IMR-90 (cell line): ENCODE results near the gene CACNB2. TPM values are rescaled to one million over a fixed set of nuclear protein-coding genes. Genes with fewer than 3 reads are reported as not detected.

Experiments used
- ATAC-seq: fragments of 200-7000 bp; cut with Tn5 transposase; 2 replicates; pipeline ENCODE4 v1.9.1; 2020; ENCODE audit warnings: low read depth, mild to moderate bottlenecking, moderate library complexity
- BruUV-seq: library from RNA; stranded (reverse); fragments of 400-500 nt; replicated peaks from 2 replicates; lab custom pipeline; 2021; lab: Mats Ljungman, UMichigan
- CTCF ChIA-PET: fragments of 300-600 bp; formaldehyde crosslinking; extraction: SDS; loops from one replicate; lab custom pipeline; 2021; ENCODE audit warnings: antibody characterized with exemption; lab: Yijun Ruan, JAX
- POLR2A ChIA-PET: fragments of 300-600 bp; sonication (Branson Sonifier 250); formaldehyde crosslinking; loops from one replicate; lab custom pipeline; 2022; ENCODE audit warnings: antibody characterized with exemption; ENCODE audit not compliant: unreplicated experiment; lab: Charles Lee
- DNase-seq: peaks from one replicate; pipeline ENCODE4 v3.0.0; 2013
- H2AFZ ChIP-seq: replicated peaks from 2 replicates; pipeline ENCODE3; 2013; ENCODE audit warnings: low read length, mild to moderate bottlenecking; ENCODE audit not compliant: poor library complexity
- H2AK5ac ChIP-seq: 2 replicates; pipeline ENCODE4 v1.6.1; 2013; ENCODE audit warnings: low read depth, low read length, inconsistent platforms
- H2AK9ac ChIP-seq: replicated peaks from 2 replicates; pipeline ENCODE3; 2013; ENCODE audit warnings: mild to moderate bottlenecking, low read depth, low read length, moderate library complexity; ENCODE audit not compliant: poor library complexity
- H2BK120ac ChIP-seq: 2 replicates; pipeline ENCODE4 v1.6.1; 2013; ENCODE audit warnings: low read depth, low read length, inconsistent platforms
- H2BK15ac ChIP-seq: 3 replicates; pipeline ENCODE4 v1.6.1; 2013; ENCODE audit warnings: low read depth, low read length, inconsistent platforms
- H2BK20ac ChIP-seq: 2 replicates; pipeline ENCODE4 v1.6.1; 2013; ENCODE audit warnings: low read depth, mild to moderate bottlenecking, inconsistent platforms, low read length, moderate library complexity
- H2BK5ac ChIP-seq: 2 replicates; pipeline ENCODE4 v1.6.1; 2013; ENCODE audit warnings: mild to moderate bottlenecking, low read depth, low read length, inconsistent platforms; ENCODE audit not compliant: poor library complexity, severe bottlenecking
- H3K14ac ChIP-seq: replicated peaks from 2 replicates; pipeline ENCODE4 v1.6.1; 2013; ENCODE audit warnings: low read depth, low read length, inconsistent platforms
- H3K18ac ChIP-seq: 2 replicates; pipeline ENCODE4 v1.6.1; 2013; ENCODE audit warnings: low read depth, low read length, control low read depth
- H3K23ac ChIP-seq: 2 replicates; pipeline ENCODE4 v1.6.1; 2013; ENCODE audit warnings: low read depth, low read length, inconsistent platforms
- H3K27ac ChIP-seq: 2 replicates; pipeline ENCODE4 v1.5.1; 2013; ENCODE audit warnings: mild to moderate bottlenecking, control low read depth, low read length; ENCODE audit not compliant: insufficient read depth
- H3K27me3 ChIP-seq: 2 replicates; pipeline ENCODE4 v1.6.1; 2013; ENCODE audit warnings: low read length; ENCODE audit not compliant: control insufficient read depth, insufficient read depth
- H3K36me3 ChIP-seq: 2 replicates; pipeline ENCODE4 v1.6.1; 2013; ENCODE audit warnings: low read length, mixed read lengths; ENCODE audit not compliant: control insufficient read depth, insufficient read depth
- H3K4ac ChIP-seq: 2 replicates; pipeline ENCODE4 v1.6.1; 2013; ENCODE audit warnings: low read depth, low read length, inconsistent platforms
- H3K4me1 ChIP-seq: 2 replicates; pipeline ENCODE4 v1.6.1; 2013; ENCODE audit warnings: low read length, mixed read lengths; ENCODE audit not compliant: control insufficient read depth, insufficient read depth
- H3K4me2 ChIP-seq: 2 replicates; pipeline ENCODE4 v1.6.1; 2013; ENCODE audit warnings: low read depth, mild to moderate bottlenecking, control low read depth, low read length, moderate library complexity
- H3K4me3 ChIP-seq: 2 replicates; pipeline ENCODE4 v1.5.1; 2013; ENCODE audit warnings: low read depth, mild to moderate bottlenecking, control low read depth, low read length, moderate library complexity; ENCODE audit not compliant: insufficient read depth
- H3K56ac ChIP-seq: 2 replicates; pipeline ENCODE4 v1.6.1; 2013; ENCODE audit warnings: low read length, inconsistent platforms; ENCODE audit not compliant: insufficient read depth; ENCODE audit errors: extremely low read depth
- H3K79me1 ChIP-seq, 2 experiments: 2 replicates each; pipeline ENCODE4 v1.6.1; 2013; ENCODE audit warnings: low read length in 2 of 2, inconsistent platforms in 1 of 2, low read depth in 1 of 2
- H3K9ac ChIP-seq: 2 replicates; pipeline ENCODE4 v1.6.1; 2013; ENCODE audit warnings: low read depth, low read length, control low read depth
- H3K9me1 ChIP-seq: 2 replicates; pipeline ENCODE4 v1.6.1; 2013; ENCODE audit warnings: low read length, inconsistent platforms; ENCODE audit not compliant: insufficient read depth
- H3K9me3 ChIP-seq: 2 replicates; pipeline ENCODE4 v1.6.1; 2013; ENCODE audit warnings: low read length; ENCODE audit not compliant: control insufficient read depth, insufficient read depth
- H4K20me1 ChIP-seq: 2 replicates; pipeline ENCODE4 v1.6.1; 2013; ENCODE audit warnings: low read length, inconsistent platforms; ENCODE audit not compliant: insufficient read depth
- H4K5ac ChIP-seq: 2 replicates; pipeline ENCODE4 v1.6.1; 2013; ENCODE audit warnings: mild to moderate bottlenecking, low read depth, low read length, control low read depth
- H4K8ac ChIP-seq, 2 experiments: 2 replicates each; pipeline ENCODE4 v1.6.1; 2013; ENCODE audit warnings: low read depth in 2 of 2, low read length in 2 of 2, control low read depth in 1 of 2, inconsistent platforms in 1 of 2
- H4K91ac ChIP-seq: 2 replicates; pipeline ENCODE4 v1.6.1; 2013; ENCODE audit warnings: low read depth, low read length, inconsistent platforms; ENCODE audit not compliant: insufficient read depth
- BHLHE40 ChIP-seq: fragments of 150-350 bp; IDR thresholded peaks from 2 replicates; pipeline ENCODE4 v1.6.1; 2016; ENCODE audit warnings: mild to moderate bottlenecking, low read depth, low read length
- CEBPB ChIP-seq: IDR thresholded peaks from 2 replicates; pipeline ENCODE4 v1.6.1; 2012; ENCODE audit warnings: low read depth, low read length, improper control_type of control experiment
- CHD1 ChIP-seq: IDR thresholded peaks from 2 replicates; pipeline ENCODE4 v1.6.1; 2012; ENCODE audit warnings: low read depth, low read length, improper control_type of control experiment
- CTCF ChIP-seq: conservative IDR thresholded peaks from 2 replicates; pipeline ENCODE4 v1.5.1; 2012; ENCODE audit warnings: mild to moderate bottlenecking, low read depth, low read length, improper control_type of control experiment
- FOS ChIP-seq: fragments of 150-350 bp; IDR thresholded peaks from 2 replicates; pipeline ENCODE4 v1.6.1; 2016; ENCODE audit warnings: low read depth, low read length
- MAFK ChIP-seq: IDR thresholded peaks from 2 replicates; pipeline ENCODE4 v1.6.1; 2012; ENCODE audit warnings: low read depth, low read length, improper control_type of control experiment
- MAZ ChIP-seq: IDR thresholded peaks from 2 replicates; pipeline ENCODE4 v1.6.1; 2012; ENCODE audit warnings: low read depth, mild to moderate bottlenecking, low read length, improper control_type of control experiment, moderate library complexity, borderline replicate concordance
- MXI1 ChIP-seq: IDR thresholded peaks from 2 replicates; pipeline ENCODE4 v1.6.1; 2012; ENCODE audit warnings: low read depth, mild to moderate bottlenecking, low read length, moderate library complexity, borderline replicate concordance
- NFE2L2 ChIP-seq: fragments of 150-350 bp; IDR thresholded peaks from 2 replicates; pipeline ENCODE4 v1.6.1; 2016; ENCODE audit warnings: low read depth, mild to moderate bottlenecking, low read length
- POLR2A ChIP-seq: IDR thresholded peaks from 2 replicates; pipeline ENCODE4 v1.6.1; 2012; ENCODE audit warnings: mild to moderate bottlenecking, low read depth, low read length
- RAD21 ChIP-seq: IDR thresholded peaks from 2 replicates; pipeline ENCODE4 v1.6.1; 2012; ENCODE audit warnings: low read length, improper control_type of control experiment
- RCOR1 ChIP-seq: IDR thresholded peaks from 2 replicates; pipeline ENCODE4 v1.6.1; 2012; ENCODE audit warnings: mild to moderate bottlenecking, low read length, improper control_type of control experiment; ENCODE audit not compliant: insufficient replicate concordance
- RFX5 ChIP-seq: IDR thresholded peaks from 2 replicates; pipeline ENCODE4 v1.8.0; 2012; ENCODE audit warnings: low read depth, mild to moderate bottlenecking, low read length, moderate library complexity
- SMC3 ChIP-seq: fragments of 150-350 bp; IDR thresholded peaks from 2 replicates; pipeline ENCODE4 v1.6.1; 2016; ENCODE audit warnings: low read depth, mild to moderate bottlenecking, antibody characterized with exemption, low read length, moderate library complexity
- WGBS, 2 experiments: methylation state at CpG; one replicate each; pipeline versions ENCODE4 v1.1.5 to v1.1.7; 2013; ENCODE audit warnings: missing lambda C conversion rate in 2 of 2; ENCODE audit not compliant: insufficient read length in 1 of 2; ENCODE audit errors: extremely low coverage in 2 of 2; 5-methylcytosine and 5-hydroxymethylcytosine counted together
- dilution Hi-C: fragments of 300-500 bp; cut with HindIII; formaldehyde crosslinking; loops from one replicate; pipeline ENCODE4 v1.14.3; 2018; ENCODE audit warnings: low sequenced_read_pairs; ENCODE audit not compliant: unreplicated experiment
- in situ Hi-C: fragments of 300-500 bp; cut with MboI; formaldehyde crosslinking; loops from 3 replicates; pipeline ENCODE4 v1.14.3; 2019; ENCODE audit warnings: low sequenced_read_pairs, inconsistent platforms, mixed read lengths
- intact Hi-C: fragments of 100-400 bp; cut with micrococcal nuclease; formaldehyde crosslinking; loops from 2 replicates; pipeline ENCODE4 v1.10.0; 2022
- polyA plus RNA-seq, 3 experiments: library from polyadenylated mRNA; depleted of rRNA; stranded (reverse); fragments of >200 nt; gene quantifications; 2 replicates each; pipeline ENCODE4 v1.2.3, GENCODE V29; 2012; ENCODE audit warnings: low replicate concordance in 1 of 3
- total RNA-seq: library from RNA; depleted of rRNA; stranded (reverse); fragments of >200 nt; gene quantifications from 2 replicates; pipeline ENCODE4 v1.2.3, GENCODE V29; 2012
- TF ChIP-seq, protein P1 (sequence below): fragments of 150-350 bp; IDR thresholded peaks from 2 replicates; pipeline ENCODE4 v1.6.1; 2017; ENCODE audit warnings: mild to moderate bottlenecking, antibody characterized with exemption, low read length, low read depth
- TF ChIP-seq, protein P2 (sequence below): fragments of 150-350 bp; IDR thresholded peaks from 2 replicates; pipeline ENCODE4 v1.6.1; 2016; ENCODE audit warnings: low read depth, mild to moderate bottlenecking, low read length, moderate library complexity, borderline replicate concordance

CACNB2 gene
- total and polyA plus RNA-seq, 2 of the 4 experiments (the other 2 are of a cell fraction): 0.36 TPM

DNA sequence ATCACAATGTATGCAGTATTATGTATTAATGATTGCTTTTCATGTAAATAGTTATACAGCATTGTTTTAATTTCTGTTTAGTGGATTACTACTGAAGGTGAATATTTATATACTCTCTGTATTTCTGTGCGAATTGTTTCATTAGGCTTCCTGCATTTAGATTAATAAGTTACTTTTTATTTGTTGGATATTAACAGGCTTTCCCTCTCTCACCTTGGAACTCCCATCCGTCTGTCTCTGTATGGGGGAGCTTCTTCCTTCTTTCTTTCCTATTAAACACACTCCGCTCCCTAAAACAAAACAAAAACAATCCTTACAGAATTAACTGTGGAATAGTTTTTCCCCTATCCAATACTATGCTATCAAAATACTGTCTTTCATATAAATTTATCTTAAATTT is 205.1 kb downstream of the CACNB2 start:
- H3K9ac ChIP-seq: no peak overlapping the region
- intact Hi-C loops (loop anchor here (10.0 kb wide), 1 partner anchor 179 kb away; no protein-coding TSS in a partner anchor), in situ Hi-C loops (no loop called here), dilution Hi-C loops (no loop called here)
- no peaks in the 10 kb centered on the region for H4K20me1 ChIP-seq
- H3K9me1 ChIP-seq: no peaks in the 10 kb centered on the region
- no peak overlapping the region for H3K23ac ChIP-seq
- H2AK5ac ChIP-seq: no peak overlapping the region
- H4K5ac ChIP-seq: no peak overlapping the region
- no peak overlapping the region for H4K8ac ChIP-seq
- H2BK15ac ChIP-seq: no peak overlapping the region
- DNase-seq: no peak
- TF ChIP-seq CHD1 (no peak), NFE2L2 (no peak), MAFK (no peak), POLR2A (no peak), RFX5 (no peak), RAD21 (no peak), SMC3 (no peak), FOS (no peak), BHLHE40 (no peak), RCOR1 (no peak), MAZ (no peak), CEBPB (no peak), MXI1 (no peak), CTCF (no peak)
- TF ChIP-seq, protein P1, sequence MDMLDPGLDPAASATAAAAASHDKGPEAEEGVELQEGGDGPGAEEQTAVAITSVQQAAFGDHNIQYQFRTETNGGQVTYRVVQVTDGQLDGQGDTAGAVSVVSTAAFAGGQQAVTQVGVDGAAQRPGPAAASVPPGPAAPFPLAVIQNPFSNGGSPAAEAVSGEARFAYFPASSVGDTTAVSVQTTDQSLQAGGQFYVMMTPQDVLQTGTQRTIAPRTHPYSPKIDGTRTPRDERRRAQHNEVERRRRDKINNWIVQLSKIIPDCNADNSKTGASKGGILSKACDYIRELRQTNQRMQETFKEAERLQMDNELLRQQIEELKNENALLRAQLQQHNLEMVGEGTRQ: no peak
- TF ChIP-seq, protein P2, sequence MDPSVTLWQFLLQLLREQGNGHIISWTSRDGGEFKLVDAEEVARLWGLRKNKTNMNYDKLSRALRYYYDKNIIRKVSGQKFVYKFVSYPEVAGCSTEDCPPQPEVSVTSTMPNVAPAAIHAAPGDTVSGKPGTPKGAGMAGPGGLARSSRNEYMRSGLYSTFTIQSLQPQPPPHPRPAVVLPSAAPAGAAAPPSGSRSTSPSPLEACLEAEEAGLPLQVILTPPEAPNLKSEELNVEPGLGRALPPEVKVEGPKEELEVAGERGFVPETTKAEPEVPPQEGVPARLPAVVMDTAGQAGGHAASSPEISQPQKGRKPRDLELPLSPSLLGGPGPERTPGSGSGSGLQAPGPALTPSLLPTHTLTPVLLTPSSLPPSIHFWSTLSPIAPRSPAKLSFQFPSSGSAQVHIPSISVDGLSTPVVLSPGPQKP: no peak
- ATAC-seq: no peak
- H3K79me1 ChIP-seq: no peaks in the 10 kb centered on the region
- no peak overlapping the region for H3K27ac ChIP-seq
- no TSS peak for BruUV-seq
- H2AFZ ChIP-seq: no peak overlapping the region
- no peak overlapping the region for H3K14ac ChIP-seq
- no peak overlapping the region for H3K18ac ChIP-seq
- H2BK5ac ChIP-seq: no peak overlapping the region
- H3K36me3 ChIP-seq: no peaks in the 10 kb centered on the region
- no peak overlapping the region for H4K91ac ChIP-seq
- no peaks in the 10 kb centered on the region for H3K4me1 ChIP-seq
- CTCF ChIA-PET: interaction anchor here (0.6 to 1.5 kb wide), 2 partner anchors 25 to 300 kb away, joined by 3 read pairs; no protein-coding TSS in a partner anchor
- H2BK20ac ChIP-seq: no peak overlapping the region
- no peak overlapping the region for H2AK9ac ChIP-seq
- 100% methylated on average over 1 of the region's 3 CpGs; no CpG with 5 or more reads in 1 of the 2 experiments for WGBS, 2 experiments
- H3K4me2 ChIP-seq: no peak overlapping the region
- no peak overlapping the region for H3K4me3 ChIP-seq
- H3K27me3 ChIP-seq: no peaks in the 10 kb centered on the region
- no peak overlapping the region for H3K56ac ChIP-seq
- POLR2A ChIA-PET: no interaction called here
- no peaks in the 10 kb centered on the region for H3K9me3 ChIP-seq
- no peak overlapping the region for H3K4ac ChIP-seq
- H2BK120ac ChIP-seq: no peak overlapping the region
